Smooth muscle cell (in vitro differentiated cells): Measurements from ENCODE around the gene GRM2. TPM values are rescaled to one million over a fixed set of nuclear protein-coding genes. Genes with fewer than 3 reads are reported as not detected.
"Not testable (repeated sequence)": the region's sequence is repeated elsewhere in the genome, so short reads cannot be mapped to it uniquely, and the experiment has no call there.

Experiments
- DNase-seq: peaks from one replicate; lab custom pipeline; 2025; ENCODE audit not compliant: unreplicated experiment; lab: John Stamatoyannopoulos, UW
- H2AFZ ChIP-seq: fragments of 200-600 bp; sonication (generic); 2 replicates; pipeline ENCODE4 v1.6.0; 2016; ENCODE audit warnings: antibody characterized with exemption, low read depth, mild to moderate bottlenecking
- H3F3A ChIP-seq: fragments of 200-600 bp; sonication (generic); 2 replicates; pipeline ENCODE4 v1.6.0; 2017; ENCODE audit warnings: antibody characterized with exemption, low read depth
- H3K27ac ChIP-seq: fragments of 200-600 bp; sonication (generic); 2 replicates; pipeline ENCODE4 v1.5.1; 2016; ENCODE audit warnings: low read depth, mild to moderate bottlenecking
- H3K27me3 ChIP-seq: fragments of 200-600 bp; sonication (generic); 2 replicates; pipeline ENCODE4 v1.6.1; 2016; ENCODE audit warnings: low read depth, mild to moderate bottlenecking
- H3K36me3 ChIP-seq: fragments of 200-600 bp; sonication (generic); 2 replicates; pipeline ENCODE4 v1.5.1; 2016; ENCODE audit warnings: low read depth
- H3K4me1 ChIP-seq: fragments of 200-600 bp; sonication (generic); 2 replicates; pipeline ENCODE4 v1.5.1; 2016; ENCODE audit warnings: low read depth
- H3K4me2 ChIP-seq: fragments of 200-600 bp; sonication (generic); 2 replicates; pipeline ENCODE4 v1.6.0; 2016; ENCODE audit warnings: mild to moderate bottlenecking
- H3K4me3 ChIP-seq: fragments of 200-600 bp; sonication (generic); 2 replicates; pipeline ENCODE4 v1.5.1; 2016; ENCODE audit warnings: mild to moderate bottlenecking
- H3K79me2 ChIP-seq: fragments of 200-600 bp; sonication (generic); 2 replicates; pipeline ENCODE4 v1.6.0; 2016; ENCODE audit warnings: low read depth, mild to moderate bottlenecking
- H3K9ac ChIP-seq: fragments of 200-600 bp; sonication (generic); 2 replicates; pipeline ENCODE4 v1.6.0; 2016; ENCODE audit warnings: low read depth
- H3K9me3 ChIP-seq: fragments of 200-600 bp; sonication (generic); replicated peaks from 2 replicates; pipeline ENCODE4 v1.5.1; 2016; ENCODE audit warnings: low read depth
- H4K20me1 ChIP-seq: fragments of 200-600 bp; sonication (generic); 2 replicates; pipeline ENCODE4 v1.6.0; 2016; ENCODE audit warnings: low read depth
- WGBS: methylation state at CpG from one replicate; pipeline ENCODE4 v1.1.7; 2016; ENCODE audit warnings: low lambda C conversion rate; 5-methylcytosine and 5-hydroxymethylcytosine counted together
- polyA plus RNA-seq: library from polyadenylated mRNA; unstranded; fragments of >200 nt; fragmentation: Nextera tagmentation; extraction: Ambion mirVana; gene quantifications from 2 replicates; pipeline ENCODE4 v1.2.1, GENCODE V29; 2016
- total RNA-seq: library from RNA; depleted of rRNA; stranded (reverse); fragments of >200 nt; gene quantifications from 2 replicates; pipeline ENCODE4 v1.2.3, GENCODE V29; 2014
- TF ChIP-seq, protein P1 (sequence below): fragments of 200-600 bp; sonication (generic); IDR thresholded peaks from 2 replicates; pipeline ENCODE4 v1.5.1; 2017; ENCODE audit warnings: borderline replicate concordance, mild to moderate bottlenecking, antibody characterized with exemption; ENCODE audit not compliant: insufficient read depth, poor library complexity, severe bottlenecking

Gene GRM2
- total and polyA plus RNA-seq, 2 experiments from 2014 or later: 0.63 to 0.65 TPM

DNA sequence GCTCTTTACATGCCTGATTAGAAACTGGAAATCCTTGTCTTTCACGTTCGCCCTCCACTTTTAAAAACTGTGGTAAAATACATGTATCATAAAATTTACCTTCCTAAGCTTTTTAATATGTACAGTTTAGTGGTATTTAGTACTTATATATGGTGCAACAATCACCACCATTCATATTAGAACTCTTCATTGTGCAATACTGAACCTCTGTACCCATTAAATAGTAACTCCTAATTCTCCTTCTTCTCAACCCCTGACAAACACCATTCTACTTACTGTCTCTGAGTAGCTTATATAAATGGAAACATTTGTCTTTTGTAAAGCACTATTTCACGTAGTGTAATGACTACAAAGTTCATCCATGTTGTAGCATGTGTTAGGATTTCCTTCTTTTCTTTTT lies 28.2 kb downstream of the GRM2 start:
- DNase-seq: no peak
- Histone ChIP-seq H3K27me3 (peaks cover 7% of the 10 kb centered on the region), H3K36me3 (no peaks in the 10 kb centered on the region), H3K9ac (no peak overlapping the region), H3F3A (no peaks in the 10 kb centered on the region), H2AFZ (no peak overlapping the region), H3K9me3 (no peaks in the 10 kb centered on the region), H3K27ac (no peak overlapping the region), H3K79me2 (no peaks in the 10 kb centered on the region), H3K4me3 (no peak overlapping the region), H3K4me1 (no peaks in the 10 kb centered on the region), H4K20me1 (no peaks in the 10 kb centered on the region), H3K4me2 (no peak overlapping the region)
- WGBS: 91% methylated on average over 3 of the region's 3 CpGs
- TF ChIP-seq, protein P1, sequence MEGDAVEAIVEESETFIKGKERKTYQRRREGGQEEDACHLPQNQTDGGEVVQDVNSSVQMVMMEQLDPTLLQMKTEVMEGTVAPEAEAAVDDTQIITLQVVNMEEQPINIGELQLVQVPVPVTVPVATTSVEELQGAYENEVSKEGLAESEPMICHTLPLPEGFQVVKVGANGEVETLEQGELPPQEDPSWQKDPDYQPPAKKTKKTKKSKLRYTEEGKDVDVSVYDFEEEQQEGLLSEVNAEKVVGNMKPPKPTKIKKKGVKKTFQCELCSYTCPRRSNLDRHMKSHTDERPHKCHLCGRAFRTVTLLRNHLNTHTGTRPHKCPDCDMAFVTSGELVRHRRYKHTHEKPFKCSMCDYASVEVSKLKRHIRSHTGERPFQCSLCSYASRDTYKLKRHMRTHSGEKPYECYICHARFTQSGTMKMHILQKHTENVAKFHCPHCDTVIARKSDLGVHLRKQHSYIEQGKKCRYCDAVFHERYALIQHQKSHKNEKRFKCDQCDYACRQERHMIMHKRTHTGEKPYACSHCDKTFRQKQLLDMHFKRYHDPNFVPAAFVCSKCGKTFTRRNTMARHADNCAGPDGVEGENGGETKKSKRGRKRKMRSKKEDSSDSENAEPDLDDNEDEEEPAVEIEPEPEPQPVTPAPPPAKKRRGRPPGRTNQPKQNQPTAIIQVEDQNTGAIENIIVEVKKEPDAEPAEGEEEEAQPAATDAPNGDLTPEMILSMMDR: no peak

DNA sequence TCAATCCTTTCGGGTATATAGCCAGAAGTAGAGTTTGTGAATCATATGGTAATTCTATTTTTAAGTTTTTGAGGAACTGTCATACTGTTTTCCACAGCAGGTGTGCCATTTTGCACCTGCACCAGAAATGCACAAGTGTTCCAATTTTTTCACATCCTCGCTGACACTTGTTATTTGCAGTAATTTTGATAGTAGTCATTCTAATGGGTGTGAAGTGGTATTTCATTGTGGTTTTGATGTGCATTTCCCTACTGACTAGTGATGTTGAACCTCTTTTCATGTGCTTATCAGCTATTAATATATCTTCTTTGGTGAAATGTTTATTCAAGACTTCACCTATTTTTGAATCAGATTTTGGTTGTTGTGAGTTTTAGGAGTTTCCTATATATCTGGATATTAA lies 29.1 kb downstream of the GRM2 start:
- TF ChIP-seq, protein P1: no peak
- no peaks in the 10 kb centered on the region for H3F3A ChIP-seq
- no peak overlapping the region for H3K4me3 ChIP-seq
- no peaks in the 10 kb centered on the region for H4K20me1 ChIP-seq
- no peaks in the 10 kb centered on the region for H3K36me3 ChIP-seq
- no peak overlapping the region for H3K9ac ChIP-seq
- WGBS: 84% methylated on average over 2 of the region's 2 CpGs
- no peak for DNase-seq
- peaks cover 7% of the 10 kb centered on the region for H3K27me3 ChIP-seq
- H3K79me2 ChIP-seq: no peaks in the 10 kb centered on the region
- H3K4me1 ChIP-seq: no peaks in the 10 kb centered on the region
- no peaks in the 10 kb centered on the region for H3K9me3 ChIP-seq
- H2AFZ ChIP-seq: no peak overlapping the region
- no peak overlapping the region for H3K4me2 ChIP-seq
- no peak overlapping the region for H3K27ac ChIP-seq

DNA sequence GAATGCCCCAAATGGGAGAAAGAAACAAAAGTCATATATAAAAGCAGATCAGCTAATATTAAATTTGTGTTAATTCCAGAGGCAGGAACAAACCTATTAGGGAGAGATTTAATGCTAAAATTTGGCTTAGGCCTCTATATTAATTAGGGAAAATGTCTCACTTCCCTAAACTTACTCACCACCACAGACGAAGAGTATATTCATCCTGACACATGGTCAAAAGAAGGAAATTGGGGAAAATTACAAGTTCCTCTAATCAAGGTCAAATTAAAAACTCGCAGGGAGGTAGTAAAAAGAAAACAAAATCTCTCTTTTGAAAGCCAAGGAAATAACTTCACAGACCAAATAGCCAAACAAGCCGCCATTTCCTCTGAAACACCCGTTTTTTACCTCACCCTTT lies 32.2 kb downstream of the GRM2 start:
- H3K4me3 ChIP-seq: no peak overlapping the region
- H2AFZ ChIP-seq: no peak overlapping the region
- no peak for DNase-seq
- no peak overlapping the region for H3K27ac ChIP-seq
- no peak overlapping the region for H3K4me2 ChIP-seq
- H3K79me2 ChIP-seq: no peaks in the 10 kb centered on the region
- no peak overlapping the region for H3K9ac ChIP-seq
- 77% methylated on average over 4 of the region's 4 CpGs for WGBS
- H3K36me3 ChIP-seq: no peaks in the 10 kb centered on the region
- no peaks in the 10 kb centered on the region for H3K9me3 ChIP-seq
- peaks cover 7% of the 10 kb centered on the region for H3K27me3 ChIP-seq
- H3F3A ChIP-seq: no peaks in the 10 kb centered on the region
- TF ChIP-seq, protein P1: no peak
- H3K4me1 ChIP-seq: no peaks in the 10 kb centered on the region
- no peaks in the 10 kb centered on the region for H4K20me1 ChIP-seq

DNA sequence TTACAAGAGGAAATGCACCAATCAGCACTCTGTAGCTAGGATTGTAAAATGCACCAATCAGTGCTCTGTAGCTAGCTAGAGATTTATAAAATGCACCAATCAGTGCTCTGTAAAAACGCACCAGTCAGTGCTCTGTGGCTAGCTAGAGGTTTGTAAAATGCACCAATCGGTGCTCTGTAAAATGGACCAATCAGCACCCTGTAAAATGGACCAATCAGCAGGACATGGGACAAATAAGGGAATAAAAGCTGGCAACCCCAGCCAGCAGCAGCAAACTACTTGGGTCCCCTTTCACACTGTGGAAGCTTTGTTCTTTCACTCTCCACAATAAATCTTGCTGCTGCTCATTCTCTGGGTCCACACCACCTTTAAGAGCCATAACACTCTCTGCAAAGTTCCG lies 35.5 kb downstream of the GRM2 start:
- not testable (repeated sequence) for H3K27me3 ChIP-seq, H3K79me2 ChIP-seq, H3K4me1 ChIP-seq, H2AFZ ChIP-seq, DNase-seq, H3K4me2 ChIP-seq, H3K9ac ChIP-seq, H3F3A ChIP-seq, H4K20me1 ChIP-seq, H3K9me3 ChIP-seq, H3K27ac ChIP-seq, H3K36me3 ChIP-seq, H3K4me3 ChIP-seq
- 88% methylated on average over 3 of the region's 3 CpGs for WGBS

DNA sequence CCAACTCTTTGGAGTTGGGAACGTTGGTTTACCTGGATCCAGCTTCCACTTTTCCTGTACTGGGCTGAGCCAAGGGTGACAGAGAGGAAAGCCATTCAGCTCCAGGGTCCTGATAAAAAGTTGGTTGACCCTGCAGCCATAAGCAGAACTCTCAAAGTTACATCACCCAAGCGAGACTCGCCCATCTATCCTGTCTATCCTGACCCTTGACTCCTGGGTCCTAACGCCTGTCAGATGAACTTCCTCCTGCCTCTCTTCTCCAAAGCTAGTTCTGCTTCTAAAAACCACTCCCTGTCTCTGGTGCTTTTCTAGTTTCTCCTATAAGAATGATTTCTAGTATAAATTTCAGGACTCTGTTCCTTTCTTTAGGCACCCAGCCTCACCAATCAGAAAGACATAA lies 36.1 kb downstream of the GRM2 start:
- not testable (repeated sequence) for H4K20me1 ChIP-seq, H3K36me3 ChIP-seq, H3K9me3 ChIP-seq, H3K4me1 ChIP-seq, H3K4me2 ChIP-seq, H2AFZ ChIP-seq, H3K9ac ChIP-seq, H3F3A ChIP-seq, H3K4me3 ChIP-seq, H3K27me3 ChIP-seq, H3K79me2 ChIP-seq, DNase-seq, H3K27ac ChIP-seq
- 80% methylated on average over 4 of the region's 4 CpGs for WGBS
